ENCODE measurements around the gene PTGES3.

DNA sequence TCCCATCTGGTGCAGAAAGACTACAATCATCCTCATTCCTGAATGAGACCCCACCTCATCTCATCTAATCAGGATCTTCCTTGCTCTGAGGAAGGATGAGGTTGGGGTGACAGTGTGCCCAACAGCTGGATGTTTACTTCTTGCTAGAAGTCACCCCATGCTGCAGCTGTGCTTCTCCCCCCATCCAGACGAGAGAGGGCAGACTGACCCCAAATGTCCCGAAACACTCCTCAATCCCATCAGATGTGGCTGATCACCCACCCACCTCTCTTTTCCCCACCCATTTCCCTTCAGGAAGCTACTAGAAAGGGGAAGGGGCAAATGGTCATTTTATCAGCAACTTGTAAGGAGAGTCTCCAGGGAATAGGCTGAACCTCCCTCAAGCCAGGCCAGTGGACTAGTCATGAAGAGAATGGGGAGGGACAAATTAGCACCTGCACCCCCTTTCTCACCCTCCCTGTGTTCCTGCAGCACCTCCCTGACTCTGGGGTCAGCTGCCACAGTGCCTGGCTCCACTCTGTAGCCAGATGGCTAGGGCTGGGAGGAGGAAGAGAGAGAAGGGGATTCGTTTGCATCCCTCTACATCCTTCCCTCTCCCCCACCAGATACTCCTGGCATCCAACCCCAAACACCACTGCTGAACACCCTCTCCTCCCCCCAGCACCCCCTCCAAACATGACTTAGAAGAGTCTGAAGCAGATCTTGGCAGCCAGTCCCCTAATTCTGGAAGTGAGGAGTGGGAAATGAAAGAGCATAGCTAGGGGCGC is 55.2 kb downstream of the PTGES3 start:
- TF ChIP-seq POLR2A (IDR thresholded peaks at IDR 0.05) = no peak
- TF ChIP-seq, protein P1, sequence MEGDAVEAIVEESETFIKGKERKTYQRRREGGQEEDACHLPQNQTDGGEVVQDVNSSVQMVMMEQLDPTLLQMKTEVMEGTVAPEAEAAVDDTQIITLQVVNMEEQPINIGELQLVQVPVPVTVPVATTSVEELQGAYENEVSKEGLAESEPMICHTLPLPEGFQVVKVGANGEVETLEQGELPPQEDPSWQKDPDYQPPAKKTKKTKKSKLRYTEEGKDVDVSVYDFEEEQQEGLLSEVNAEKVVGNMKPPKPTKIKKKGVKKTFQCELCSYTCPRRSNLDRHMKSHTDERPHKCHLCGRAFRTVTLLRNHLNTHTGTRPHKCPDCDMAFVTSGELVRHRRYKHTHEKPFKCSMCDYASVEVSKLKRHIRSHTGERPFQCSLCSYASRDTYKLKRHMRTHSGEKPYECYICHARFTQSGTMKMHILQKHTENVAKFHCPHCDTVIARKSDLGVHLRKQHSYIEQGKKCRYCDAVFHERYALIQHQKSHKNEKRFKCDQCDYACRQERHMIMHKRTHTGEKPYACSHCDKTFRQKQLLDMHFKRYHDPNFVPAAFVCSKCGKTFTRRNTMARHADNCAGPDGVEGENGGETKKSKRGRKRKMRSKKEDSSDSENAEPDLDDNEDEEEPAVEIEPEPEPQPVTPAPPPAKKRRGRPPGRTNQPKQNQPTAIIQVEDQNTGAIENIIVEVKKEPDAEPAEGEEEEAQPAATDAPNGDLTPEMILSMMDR (IDR thresholded peaks at IDR 0.05) = no peak
